HUES6 (cell line): ENCODE measurements around the gene EIF4G3.
"Not testable (repeated sequence)": the region's sequence is repeated elsewhere in the genome, so short reads cannot be mapped to it uniquely, and the experiment has no call there.

Experiments used
- H3K27ac ChIP-seq: 2 replicates; pipeline ENCODE4 v1.7.0; 2013; ENCODE audit warnings: low read depth, mild to moderate bottlenecking, low read length, inconsistent platforms
- H3K27me3 ChIP-seq: 2 replicates; pipeline ENCODE4 v1.6.1; 2013; ENCODE audit warnings: low read length; ENCODE audit not compliant: control insufficient read depth, insufficient read depth
- H3K36me3 ChIP-seq: 2 replicates; pipeline ENCODE4 v1.6.1; 2013; ENCODE audit warnings: low read length; ENCODE audit not compliant: control insufficient read depth, insufficient read depth
- H3K4me1 ChIP-seq: 2 replicates; pipeline ENCODE4 v1.6.1; 2013; ENCODE audit warnings: low read length; ENCODE audit not compliant: control insufficient read depth, insufficient read depth
- H3K4me3 ChIP-seq: 2 replicates; pipeline ENCODE4 v1.5.1; 2013; ENCODE audit warnings: low read depth, low read length
- H3K9ac ChIP-seq: one replicate; pipeline ENCODE4 v1.6.1; 2013; ENCODE audit warnings: mild to moderate bottlenecking, low read length
- H3K9me3 ChIP-seq: 2 replicates; pipeline ENCODE4 v1.6.1; 2013; ENCODE audit warnings: low read depth, low read length; ENCODE audit not compliant: control insufficient read depth, insufficient read depth

Gene EIF4G3

GRCh38 chr1:21104683-21105082, 72.0 kb downstream of the EIF4G3 start:
- H3K4me1 ChIP-seq, result peaks cover 10% of the 10 kb centered on the region
- H3K9me3 ChIP-seq, result no peaks in the 10 kb centered on the region
- no peaks in the 10 kb centered on the region for H3K27me3 ChIP-seq
- H3K36me3 ChIP-seq, result peaks cover 12% of the 10 kb centered on the region
- H3K9ac ChIP-seq, result no peak overlapping the region
- H3K4me3 ChIP-seq, result no peak overlapping the region
- no peak overlapping the region for H3K27ac ChIP-seq

DNA sequence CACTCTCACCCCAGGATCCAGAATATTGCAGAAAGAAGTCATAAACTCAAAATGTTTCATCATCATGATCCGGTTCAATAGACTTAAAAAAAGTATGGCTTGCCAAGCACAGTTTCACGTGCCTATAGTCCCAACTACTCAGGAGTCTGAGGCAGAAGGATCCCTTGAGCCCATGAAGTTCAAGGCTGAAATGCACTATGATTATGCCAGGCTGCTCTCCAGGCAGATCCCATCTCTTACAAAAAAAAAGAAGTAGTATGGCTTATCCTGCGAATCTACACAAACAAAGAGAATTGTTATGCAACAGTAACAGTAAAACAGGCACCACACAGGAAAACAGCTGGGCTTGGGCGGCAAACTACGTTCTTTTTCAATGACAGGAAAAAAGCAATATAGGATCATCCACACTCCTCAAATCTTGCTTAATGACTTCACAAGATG, 76.2 kb downstream of the EIF4G3 start:
- Histone ChIP-seq H3K36me3 (peaks cover 20% of the 10 kb centered on the region), H3K4me1 (peaks cover 10% of the 10 kb centered on the region), H3K27ac (no peak overlapping the region), H3K9me3 (no peaks in the 10 kb centered on the region), H3K27me3 (no peaks in the 10 kb centered on the region), H3K9ac (no peak overlapping the region), H3K4me3 (no peak overlapping the region)

- H3K9ac ChIP-seq, result no peak overlapping the region
Observed at GRCh38 chr1:21099869-21100131, 76.9 kb downstream of the EIF4G3 start.

DNA sequence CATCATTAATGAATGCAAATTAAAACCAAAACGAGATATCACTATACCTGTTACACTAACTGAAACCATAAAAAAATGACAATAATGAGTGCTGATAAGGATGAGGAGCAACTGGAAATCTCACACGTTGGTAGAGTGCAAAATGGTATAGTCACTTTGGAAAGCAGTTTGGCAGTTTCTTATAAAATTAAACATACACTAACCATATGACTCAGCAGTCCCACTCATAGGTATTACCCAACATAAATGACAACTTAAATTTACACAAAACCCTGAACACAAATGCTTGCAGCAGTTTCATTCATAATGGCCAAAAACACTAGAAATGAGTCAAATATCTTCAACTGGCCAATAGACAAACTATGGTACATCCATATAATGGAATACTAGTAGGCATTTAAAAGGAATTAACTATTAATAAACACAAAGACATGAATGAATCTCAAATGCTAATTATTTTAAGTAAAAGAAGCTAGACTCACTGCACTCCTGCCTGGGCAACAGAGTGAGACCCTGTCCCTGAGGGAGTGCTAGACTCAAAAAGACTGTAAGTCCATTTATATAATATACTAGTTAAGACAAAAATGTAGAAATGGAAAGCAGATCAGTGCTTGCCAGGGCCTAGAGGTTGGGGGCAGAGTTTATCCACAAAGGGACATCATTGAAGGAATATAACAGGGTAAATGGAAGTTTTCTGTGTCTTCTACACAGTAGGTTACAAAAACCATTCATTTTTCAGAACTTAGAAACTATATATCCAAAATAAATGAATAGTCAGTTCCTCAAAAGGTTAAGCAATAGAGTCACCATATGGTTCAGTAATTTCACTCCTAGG, 77.4 kb downstream of the EIF4G3 start:
- H3K4me1 ChIP-seq, result peaks cover 10% of the 10 kb centered on the region
- H3K27me3 ChIP-seq, result no peaks in the 10 kb centered on the region
- H3K9me3 ChIP-seq, result no peaks in the 10 kb centered on the region
- H3K4me3 ChIP-seq, result no peak overlapping the region
- peaks cover 20% of the 10 kb centered on the region for H3K36me3 ChIP-seq
- H3K9ac ChIP-seq, result no peak overlapping the region
- H3K27ac ChIP-seq, result no peak overlapping the region

More at GRCh38 chr1:21099869-21100131, 76.9 kb downstream of the EIF4G3 start:
- H3K27me3 ChIP-seq, result no peaks in the 10 kb centered on the region
- peaks cover 20% of the 10 kb centered on the region for H3K36me3 ChIP-seq
- H3K4me3 ChIP-seq, result no peak overlapping the region
- H3K27ac ChIP-seq, result no peak overlapping the region
- H3K9me3 ChIP-seq, result no peaks in the 10 kb centered on the region
- peaks cover 10% of the 10 kb centered on the region for H3K4me1 ChIP-seq

DNA sequence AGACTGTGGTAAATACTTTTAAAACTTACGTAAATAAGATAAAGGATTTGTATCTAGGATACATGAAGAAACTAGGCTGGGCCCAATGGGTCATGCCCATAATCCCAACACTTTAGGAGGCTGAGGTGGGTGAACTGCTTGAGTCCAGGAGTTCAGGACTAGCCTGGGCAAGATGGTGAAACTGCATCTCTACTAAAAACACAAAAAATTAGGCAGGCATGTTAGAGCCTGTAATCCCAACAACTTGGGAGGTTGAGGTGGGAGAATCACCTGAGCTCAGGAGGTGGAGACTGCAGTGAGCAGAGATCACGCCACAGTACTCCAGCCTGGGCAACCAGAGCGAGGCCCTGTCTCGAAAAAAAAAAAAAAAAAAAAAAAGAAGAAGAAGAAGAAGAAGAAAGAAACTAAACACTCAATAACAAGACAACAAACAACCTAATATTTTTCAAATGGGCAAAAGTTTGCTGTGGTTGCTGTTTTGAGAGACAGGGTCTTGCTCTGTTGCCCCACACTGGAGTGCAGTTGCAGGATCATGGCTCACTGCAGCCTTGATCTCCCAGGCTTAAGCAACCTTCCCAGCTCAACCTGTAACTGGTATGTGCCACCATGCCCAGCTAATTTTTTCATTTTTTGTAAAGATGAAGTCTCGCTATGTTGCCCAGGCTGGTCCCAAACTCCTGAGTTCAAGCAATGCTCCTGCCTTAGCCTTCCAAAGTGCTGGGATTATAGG, 78.3 kb downstream of the EIF4G3 start:
- Histone ChIP-seq H3K4me3 (no peak overlapping the region), H3K27ac (no peak overlapping the region), H3K4me1 (peaks cover 10% of the 10 kb centered on the region), H3K27me3 (no peaks in the 10 kb centered on the region), H3K36me3 (peaks cover 17% of the 10 kb centered on the region), H3K9ac (no peak overlapping the region), H3K9me3 (peaks cover 3% of the 10 kb centered on the region; the same call in 1 of the 2 replicates)

DNA sequence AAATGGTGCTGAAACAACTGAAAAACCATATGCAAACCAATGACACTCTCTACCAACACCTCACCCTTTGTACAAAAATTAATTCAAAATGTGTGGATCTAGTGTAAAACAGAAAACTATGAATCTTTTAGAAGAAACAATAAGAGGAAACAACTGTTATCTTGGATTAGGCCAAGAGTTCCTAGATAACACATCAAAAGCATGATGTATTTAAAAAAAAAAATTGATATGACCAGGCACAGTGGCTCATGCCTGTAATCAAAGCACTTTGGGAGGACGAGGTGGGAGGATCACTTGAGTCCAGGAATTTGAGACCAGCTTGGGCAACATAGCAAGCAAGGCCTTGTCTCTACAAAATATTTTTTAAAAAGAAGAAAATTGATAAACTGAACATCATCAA, 79.0 kb downstream of the EIF4G3 start:
- Histone ChIP-seq H3K27ac (no peak overlapping the region), H3K9ac (no peak overlapping the region), H3K27me3 (no peaks in the 10 kb centered on the region), H3K36me3 (peaks cover 17% of the 10 kb centered on the region), H3K9me3 (peaks cover 3% of the 10 kb centered on the region; the same call in 1 of the 2 replicates), H3K4me3 (no peak overlapping the region), H3K4me1 (peaks cover 10% of the 10 kb centered on the region)

- H3K27me3 ChIP-seq, result no peaks in the 10 kb centered on the region
- H3K4me1 ChIP-seq, result peaks cover 7% of the 10 kb centered on the region
- H3K9me3 ChIP-seq, result peaks cover 3% of the 10 kb centered on the region; the same call in 1 of the 2 replicates
- no peak overlapping the region for H3K4me3 ChIP-seq
- no peak overlapping the region for H3K9ac ChIP-seq
- H3K36me3 ChIP-seq, result peaks cover 17% of the 10 kb centered on the region
- no peak overlapping the region for H3K27ac ChIP-seq
Observed at GRCh38 chr1:21095976-21096375, 80.7 kb downstream of the EIF4G3 start.

- not testable (repeated sequence) for H3K9ac ChIP-seq, H3K4me3 ChIP-seq, H3K27ac ChIP-seq, H3K9me3 ChIP-seq, H3K4me1 ChIP-seq, H3K27me3 ChIP-seq
- H3K36me3 ChIP-seq, result peaks cover 12% of the 10 kb centered on the region
Observed at GRCh38 chr1:21094282-21094681, 82.4 kb downstream of the EIF4G3 start.

- H3K9ac ChIP-seq, H3K27ac ChIP-seq, H3K4me3 ChIP-seq, H3K4me1 ChIP-seq, H3K27me3 ChIP-seq, H3K9me3 ChIP-seq, H3K36me3 ChIP-seq: not testable (repeated sequence)
Observed at GRCh38 chr1:21093271-21093958, 83.3 kb downstream of the EIF4G3 start.

DNA sequence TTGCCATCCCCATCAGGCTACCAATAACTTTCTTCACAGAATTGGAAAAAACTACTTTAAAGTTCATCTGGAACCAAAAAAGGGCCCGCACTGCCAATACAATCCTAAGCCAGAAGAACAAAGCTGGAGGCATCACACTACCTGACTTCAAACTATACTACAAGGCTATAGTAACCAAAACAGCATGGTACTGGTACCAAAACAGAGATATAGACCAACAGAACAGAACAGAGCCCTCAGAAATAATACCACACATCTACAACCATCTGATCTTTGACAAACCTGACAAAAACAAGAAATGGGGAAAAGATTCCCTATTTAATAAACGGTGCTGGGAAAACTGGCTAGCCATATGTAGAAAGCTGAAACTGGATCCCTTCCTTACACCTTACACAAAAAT, 84.2 kb downstream of the EIF4G3 start:
- H3K9ac ChIP-seq, H3K4me3 ChIP-seq, H3K36me3 ChIP-seq, H3K9me3 ChIP-seq, H3K27me3 ChIP-seq, H3K27ac ChIP-seq, H3K4me1 ChIP-seq: not testable (repeated sequence)
